GM10248 (cell line): ENCODE results near the gene SPACA1.

ENCODE experiments used
- CTCF ChIA-PET: fragments of 300-600 bp; sonication (Branson Sonifier 250); formaldehyde crosslinking; extraction: SDS; loops from one replicate; lab custom pipeline; 2021; ENCODE audit warnings: antibody characterized with exemption; lab: Yijun Ruan, JAX
- POLR2A ChIA-PET: fragments of 350-650 bp; sonication (Branson Sonifier 250); formaldehyde crosslinking; extraction: SDS; loops from one replicate; lab custom pipeline; 2020; ENCODE audit warnings: antibody characterized with exemption; lab: Yijun Ruan, JAX
- DNase-seq: peaks from one replicate; pipeline ENCODE4 v3.0.0; 2012; ENCODE audit errors: extremely low spot score
- CTCF ChIP-seq: IDR thresholded peaks from 2 replicates; pipeline ENCODE4 v1.5.1; 2012; ENCODE audit warnings: mild to moderate bottlenecking, low read depth; ENCODE audit errors: extremely low read depth, missing control alignments, control extremely low read depth

Gene SPACA1

GRCh38 chr6:88048578-88048977, 937 bp downstream of the SPACA1 start:
- no peak for TF ChIP-seq CTCF
- DNase-seq, result no peak
- ChIA-PET CTCF (interaction anchor here (1.0 kb wide), 1 partner anchor 36 kb away, joined by 3 read pairs; no protein-coding TSS in a partner anchor), POLR2A (no interaction called here)

- no peak for TF ChIP-seq CTCF
- no peak for DNase-seq
- ChIA-PET POLR2A (no interaction called here), CTCF (no interaction called here)
Measured at GRCh38 chr6:88050140-88050818, 2.6 kb downstream of the SPACA1 start.

DNA sequence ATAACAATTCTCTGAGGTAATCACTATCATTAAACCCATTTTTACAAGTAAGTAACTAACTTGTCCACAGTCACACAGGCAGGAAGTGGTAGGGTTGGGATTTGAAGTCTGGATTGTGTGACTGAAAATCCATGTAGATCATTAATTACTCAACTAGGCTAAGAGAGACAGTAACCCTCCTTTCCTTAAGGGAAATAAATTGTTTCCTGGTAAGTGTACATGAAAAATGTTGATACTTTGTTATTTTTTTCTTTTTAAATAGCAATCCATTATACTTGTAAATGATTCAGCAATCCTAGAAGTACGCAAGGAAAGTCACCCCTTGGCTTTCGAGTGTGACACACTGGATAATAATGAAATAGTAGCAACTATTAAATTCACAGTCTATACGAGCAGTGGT, 11.6 kb downstream of the SPACA1 start:
- no peak for TF ChIP-seq CTCF
- CTCF ChIA-PET, result no interaction called here
- POLR2A ChIA-PET, result no interaction called here
- DNase-seq, result no peak

GRCh38 chr6:88062376-88062775, 14.7 kb downstream of the SPACA1 start:
- CTCF ChIA-PET, result interaction anchor here (0.8 to 1.5 kb wide), 5 partner anchors 10 to 337 kb away, joined by 3 to 4 read pairs (median 3); no protein-coding TSS in a partner anchor
- POLR2A ChIA-PET, result no interaction called here
- no peak for DNase-seq
- no peak for TF ChIP-seq CTCF

DNA sequence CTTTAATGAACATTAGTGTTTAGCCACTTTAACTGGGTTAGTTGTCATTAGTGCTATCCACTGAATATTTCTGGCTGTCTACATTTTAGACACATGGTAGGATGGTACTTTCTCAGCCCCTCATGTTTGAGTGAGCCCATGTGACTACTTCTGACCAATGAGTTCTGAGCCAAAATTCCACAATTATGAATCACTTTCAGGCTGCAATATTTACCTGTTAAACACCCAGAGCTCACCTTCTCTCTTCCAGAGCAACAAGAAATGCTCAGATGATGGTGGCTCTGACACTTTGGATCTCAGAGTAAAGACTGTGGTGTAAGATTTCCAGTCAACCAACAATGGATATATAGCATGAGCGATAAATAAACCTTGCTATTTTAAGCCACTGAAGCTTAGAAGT, 24.8 kb downstream of the SPACA1 start:
- no peak for TF ChIP-seq CTCF
- CTCF ChIA-PET, result interaction anchor here (0.7 to 1.7 kb wide), 2 partner anchors 13 to 22 kb away, joined by 3 to 4 read pairs; no protein-coding TSS in a partner anchor
- no peak for DNase-seq
- POLR2A ChIA-PET, result no interaction called here

- no peak for TF ChIP-seq CTCF
- ChIA-PET CTCF (no interaction called here), POLR2A (no interaction called here)
- DNase-seq, result no peak
Measured at GRCh38 chr6:88074791-88075190, 27.1 kb downstream of the SPACA1 start.

DNA sequence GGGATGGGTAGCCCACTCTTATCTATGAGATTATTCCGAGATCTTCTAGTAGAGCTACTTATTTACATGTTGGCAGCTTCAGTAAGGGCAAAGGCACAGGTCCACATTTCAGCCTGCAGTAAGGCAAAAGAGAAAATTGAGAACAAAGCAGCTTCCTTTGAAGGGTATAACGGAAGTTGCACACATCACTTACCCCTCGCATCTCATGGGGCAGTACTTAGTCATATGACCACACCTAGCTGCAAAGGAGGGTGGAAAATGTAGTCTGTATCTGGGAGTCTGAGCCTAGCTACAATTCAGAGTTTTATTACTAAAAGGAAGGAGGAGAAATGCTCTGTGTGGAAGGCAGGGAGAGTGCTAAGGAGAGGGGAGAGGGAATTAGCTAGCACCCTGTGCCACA, 29.7 kb downstream of the SPACA1 start:
- ChIA-PET CTCF (interaction anchor here (1.1 to 1.4 kb wide), 2 partner anchors 32 to 61 kb away, joined by 3 read pairs; no protein-coding TSS in a partner anchor), POLR2A (no interaction called here)
- no peak for DNase-seq
- TF ChIP-seq CTCF, result no peak
